Measurements from ENCODE around the gene ATG9B. TPM values are rescaled to one million over a fixed set of nuclear protein-coding genes. Genes with fewer than 3 reads are reported as not detected.

Gene ATG9B
- total RNA-seq, 2 experiments from 2014 or later: 3.5 to 4.6 TPM

DNA sequence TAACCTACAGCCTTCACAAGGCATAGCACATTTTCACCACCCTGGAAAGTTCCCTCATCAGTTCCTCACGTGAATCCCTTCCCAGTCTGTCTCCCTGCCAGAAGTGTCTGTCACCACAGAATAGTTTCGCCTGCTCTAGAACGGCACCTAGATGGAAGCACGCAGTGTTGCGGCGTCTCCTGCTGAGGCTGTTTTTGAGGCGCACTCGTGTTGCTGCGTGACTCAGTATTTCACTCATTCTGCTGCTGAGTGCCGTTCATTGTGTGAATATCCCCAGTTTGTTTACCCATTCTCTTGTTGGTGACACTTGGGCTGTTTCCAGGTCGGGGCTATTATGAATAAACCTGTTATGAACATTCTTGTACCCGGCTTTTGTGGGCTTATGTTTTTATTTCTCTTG, 20.7 kb downstream of the ATG9B start:
- no peak for DNase-seq
- no peak overlapping the region for H3K27ac Mint-ChIP-seq
- intact Hi-C loops (cut with micrococcal nuclease): no loop called here
- CTCF ChIA-PET: interaction anchor here (1.3 kb wide), 1 partner anchor 18 kb away, joined by 8 read pairs; no protein-coding TSS in a partner anchor
- no peaks in the 10 kb centered on the region for H3K36me3 Mint-ChIP-seq
- H3K27me3 Mint-ChIP-seq: no peaks in the 10 kb centered on the region
- H3K4me1 Mint-ChIP-seq (ENCODE audit: low read depth): peaks cover 18% of the 10 kb centered on the region
- POLR2A ChIA-PET: no interaction called here
- no peak overlapping the region for H3K4me3 Mint-ChIP-seq
- H3K9me3 Mint-ChIP-seq: no peaks in the 10 kb centered on the region

DNA sequence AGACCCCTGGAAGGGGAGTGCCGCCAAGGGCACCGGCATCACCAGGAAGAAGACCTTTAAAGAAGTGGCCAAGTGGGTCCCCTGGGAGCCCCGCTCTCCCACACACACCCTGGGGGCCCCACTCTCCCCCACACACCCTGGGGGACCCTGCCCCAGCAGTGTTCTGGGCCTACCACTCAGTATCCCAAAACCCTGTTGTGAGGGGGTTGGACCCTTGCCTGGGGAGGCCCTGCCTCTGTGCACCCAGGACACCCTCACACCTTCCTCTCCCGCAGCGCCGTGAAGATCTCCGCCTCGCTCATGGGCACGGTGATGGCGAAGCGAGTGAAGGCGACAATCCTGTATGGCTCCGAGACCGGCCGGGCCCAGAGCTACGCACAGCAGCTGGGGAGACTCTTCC, 22.7 kb downstream of the ATG9B start:
- no peaks in the 10 kb centered on the region for H3K36me3 Mint-ChIP-seq
- H3K9me3 Mint-ChIP-seq: no peaks in the 10 kb centered on the region
- no peak overlapping the region for H3K4me3 Mint-ChIP-seq
- no peak overlapping the region for H3K27ac Mint-ChIP-seq
- CTCF ChIA-PET: interaction anchor here (0.8 kb wide), 1 partner anchor 15 kb away, joined by 3 read pairs; no protein-coding TSS in a partner anchor
- POLR2A ChIA-PET: no interaction called here
- peaks cover 20% of the 10 kb centered on the region for H3K4me1 Mint-ChIP-seq (ENCODE audit: low read depth)
- H3K27me3 Mint-ChIP-seq: no peaks in the 10 kb centered on the region
- intact Hi-C loops (cut with micrococcal nuclease): no loop called here
- no peak for DNase-seq

DNA sequence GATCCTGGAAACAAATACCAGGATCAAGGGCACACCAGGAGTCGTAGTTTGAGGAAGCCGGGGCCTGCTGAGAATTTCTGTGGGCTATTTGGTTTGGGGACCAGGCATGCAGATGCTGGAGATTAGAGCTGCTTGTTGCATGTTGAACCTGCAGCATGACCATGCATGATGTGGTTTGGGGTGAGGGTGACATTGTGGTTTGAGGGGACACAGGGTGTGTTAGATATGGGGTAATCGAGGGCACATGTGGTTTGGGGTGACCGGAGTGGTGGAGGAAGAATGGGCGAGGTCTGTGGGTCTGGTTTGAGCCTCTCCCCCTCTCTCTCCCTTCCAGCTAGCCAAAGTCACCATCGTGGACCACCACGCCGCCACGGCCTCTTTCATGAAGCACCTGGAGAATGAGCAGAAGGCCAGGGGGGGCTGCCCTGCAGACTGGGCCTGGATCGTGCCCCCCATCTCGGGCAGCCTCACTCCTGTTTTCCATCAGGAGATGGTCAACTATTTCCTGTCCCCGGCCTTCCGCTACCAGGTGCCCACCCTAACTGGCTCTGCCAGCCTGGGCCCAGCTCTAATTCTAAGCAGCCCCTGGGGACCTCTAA, 23.3 kb downstream of the ATG9B start:
- intact Hi-C loops (cut with micrococcal nuclease): no loop called here
- Mint-ChIP-seq H3K27ac (no peak overlapping the region), H3K27me3 (no peaks in the 10 kb centered on the region), H3K9me3 (no peaks in the 10 kb centered on the region), H3K36me3 (no peaks in the 10 kb centered on the region), H3K4me3 (no peak overlapping the region), H3K4me1 (ENCODE audit: low read depth) (peaks cover 23% of the 10 kb centered on the region)
- POLR2A ChIA-PET: no interaction called here
- no peak for DNase-seq
- CTCF ChIA-PET: interaction anchor here (0.8 kb wide), 1 partner anchor 15 kb away, joined by 3 read pairs; no protein-coding TSS in a partner anchor

DNA sequence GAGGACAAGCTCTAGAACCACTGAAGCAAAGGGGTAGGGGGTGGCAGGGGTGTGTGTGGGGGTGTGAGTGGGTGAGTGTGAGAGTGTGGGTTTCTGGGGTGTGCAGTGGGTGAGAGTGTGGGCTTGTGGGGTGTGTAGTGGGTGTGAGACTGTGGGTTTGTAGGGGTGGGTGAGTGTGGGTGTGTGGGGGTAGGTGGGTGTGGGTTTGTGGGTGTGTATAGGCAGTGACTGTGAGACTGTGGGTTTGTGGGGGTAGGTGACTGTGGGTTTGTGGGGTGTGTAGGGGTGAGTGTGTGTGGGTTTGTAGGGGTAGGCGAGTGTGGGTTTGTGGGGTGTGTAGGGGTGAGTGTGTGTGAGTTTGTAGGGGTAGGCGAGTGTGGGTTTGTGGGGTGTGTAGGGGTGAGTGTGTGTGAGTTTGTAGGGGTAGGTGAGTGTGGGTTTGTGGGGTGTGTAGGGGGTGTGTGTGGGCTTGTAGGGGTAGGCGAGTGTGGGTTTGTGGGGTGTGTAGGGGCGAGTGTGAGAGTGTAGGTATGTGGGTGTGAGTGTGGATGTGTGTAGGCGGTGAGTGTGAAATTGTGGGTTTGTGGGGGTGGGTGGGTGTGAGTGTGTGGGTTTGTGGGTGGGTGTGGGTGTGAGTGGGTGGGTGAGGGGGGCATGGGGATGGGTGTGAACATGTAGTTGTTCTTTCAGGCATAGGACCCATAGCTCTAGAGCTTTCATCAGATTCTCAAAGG, 24.6 kb downstream of the ATG9B start:
- DNase-seq: no peak
- CTCF ChIA-PET: no interaction called here
- Mint-ChIP-seq H3K9me3 (no peaks in the 10 kb centered on the region), H3K4me3 (no peak overlapping the region), H3K27me3 (no peaks in the 10 kb centered on the region), H3K36me3 (no peaks in the 10 kb centered on the region), H3K4me1 (ENCODE audit: low read depth) (peaks cover 29% of the 10 kb centered on the region), H3K27ac (no peak overlapping the region)
- intact Hi-C loops (cut with micrococcal nuclease): no loop called here
- POLR2A ChIA-PET: no interaction called here

DNA sequence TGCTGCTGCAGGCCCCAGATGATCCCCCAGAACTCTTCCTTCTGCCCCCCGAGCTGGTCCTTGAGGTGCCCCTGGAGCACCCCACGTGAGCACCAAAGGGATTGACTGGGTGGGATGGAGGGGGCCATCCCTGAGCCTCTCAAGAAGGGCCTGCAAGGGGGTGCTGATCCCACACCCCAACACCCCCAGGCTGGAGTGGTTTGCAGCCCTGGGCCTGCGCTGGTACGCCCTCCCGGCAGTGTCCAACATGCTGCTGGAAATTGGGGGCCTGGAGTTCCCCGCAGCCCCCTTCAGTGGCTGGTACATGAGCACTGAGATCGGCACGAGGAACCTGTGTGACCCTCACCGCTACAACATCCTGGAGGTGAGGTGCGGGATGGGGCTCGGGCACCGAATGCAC, 25.3 kb downstream of the ATG9B start:
- Mint-ChIP-seq H3K27ac (no peak overlapping the region), H3K4me1 (ENCODE audit: low read depth) (peaks cover 33% of the 10 kb centered on the region), H3K9me3 (no peaks in the 10 kb centered on the region), H3K4me3 (no peak overlapping the region), H3K36me3 (no peaks in the 10 kb centered on the region), H3K27me3 (no peaks in the 10 kb centered on the region)
- intact Hi-C loops (cut with micrococcal nuclease): no loop called here
- ChIA-PET CTCF (interaction anchor here (0.9 kb wide), 1 partner anchor 13 kb away, joined by 3 read pairs; no protein-coding TSS in a partner anchor), POLR2A (no interaction called here)
- DNase-seq: no peak

DNA sequence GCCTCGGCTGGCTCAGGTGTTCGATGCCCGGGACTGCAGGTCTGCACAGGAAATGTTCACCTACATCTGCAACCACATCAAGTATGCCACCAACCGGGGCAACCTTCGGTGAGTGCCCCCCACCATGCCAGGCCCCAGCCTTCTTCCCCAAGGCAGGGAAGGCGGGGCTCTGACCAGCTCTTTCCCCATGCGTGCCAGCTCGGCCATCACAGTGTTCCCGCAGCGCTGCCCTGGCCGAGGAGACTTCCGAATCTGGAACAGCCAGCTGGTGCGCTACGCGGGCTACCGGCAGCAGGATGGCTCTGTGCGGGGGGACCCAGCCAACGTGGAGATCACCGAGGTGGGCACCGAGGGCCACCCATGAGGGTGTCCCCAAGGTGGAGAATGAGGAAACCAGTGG, 26.0 kb downstream of the ATG9B start:
- Mint-ChIP-seq H3K27me3 (no peaks in the 10 kb centered on the region), H3K4me1 (ENCODE audit: low read depth) (peaks cover 35% of the 10 kb centered on the region), H3K36me3 (no peaks in the 10 kb centered on the region), H3K9me3 (no peaks in the 10 kb centered on the region), H3K27ac (no peak overlapping the region), H3K4me3 (no peak overlapping the region)
- POLR2A ChIA-PET: no interaction called here
- intact Hi-C loops (cut with micrococcal nuclease): no loop called here
- CTCF ChIA-PET: interaction anchor here (0.9 to 1.0 kb wide), 2 partner anchors 12 to 36 kb away, joined by 3 read pairs; no protein-coding TSS in a partner anchor
- DNase-seq: no peak

DNA sequence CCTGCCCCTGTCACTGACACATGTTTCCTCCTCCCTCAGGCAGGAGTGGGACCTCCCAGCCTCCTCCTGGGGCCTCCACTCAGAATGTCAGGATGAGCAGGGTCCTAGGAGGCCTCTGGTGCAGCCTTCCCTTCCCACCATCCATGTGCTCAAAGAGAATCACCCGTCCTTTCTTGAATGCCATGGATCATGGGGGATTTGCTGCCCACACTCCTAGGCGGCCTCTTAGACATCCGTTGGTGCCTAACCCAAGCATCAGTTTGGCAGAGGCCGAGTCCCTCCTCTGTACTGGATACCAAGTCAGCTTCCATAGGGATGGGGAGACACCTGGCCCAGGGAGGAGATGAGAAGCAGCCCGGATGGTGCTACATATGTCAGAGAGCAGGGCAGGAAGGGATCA, 26.5 kb downstream of the ATG9B start:
- ChIA-PET CTCF (interaction anchor here (0.9 to 1.0 kb wide), 2 partner anchors 12 to 35 kb away, joined by 3 read pairs; no protein-coding TSS in a partner anchor), POLR2A (interaction anchor here (1.8 kb wide), 1 partner anchor 11 kb away, joined by 5 read pairs; no protein-coding TSS in a partner anchor)
- no peak for DNase-seq
- Mint-ChIP-seq H3K4me3 (no peak overlapping the region), H3K27ac (no peak overlapping the region), H3K36me3 (no peaks in the 10 kb centered on the region), H3K4me1 (ENCODE audit: low read depth) (peaks cover 35% of the 10 kb centered on the region), H3K27me3 (no peaks in the 10 kb centered on the region), H3K9me3 (no peaks in the 10 kb centered on the region)
- intact Hi-C loops (cut with micrococcal nuclease): no loop called here

DNA sequence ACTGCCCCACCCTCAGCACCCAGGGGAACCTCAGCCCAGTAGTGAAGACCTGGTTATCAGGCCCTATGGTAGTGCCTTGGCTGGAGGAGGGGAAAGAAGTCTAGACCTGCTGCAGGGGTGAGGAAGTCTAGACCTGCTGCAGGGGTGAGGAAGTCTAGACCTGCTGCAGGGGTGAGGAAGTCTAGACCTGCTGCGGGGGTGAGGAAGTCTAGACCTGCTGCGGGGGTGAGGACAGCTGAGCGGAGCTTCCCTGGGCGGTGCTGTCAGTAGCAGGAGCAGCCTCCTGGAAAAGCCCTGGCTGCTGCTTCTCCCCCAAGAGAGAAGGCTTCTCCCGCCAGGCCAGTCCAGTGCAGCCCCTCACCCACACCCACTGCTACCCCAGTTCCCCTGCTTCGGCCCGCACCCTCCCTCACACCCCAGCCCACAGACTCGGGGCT, 27.2 kb downstream of the ATG9B start:
- Mint-ChIP-seq H3K4me3 (no peak overlapping the region), H3K9me3 (no peaks in the 10 kb centered on the region), H3K36me3 (no peaks in the 10 kb centered on the region), H3K27ac (no peak overlapping the region), H3K4me1 (ENCODE audit: low read depth) (peaks cover 35% of the 10 kb centered on the region), H3K27me3 (no peaks in the 10 kb centered on the region)
- DNase-seq: no peak
- POLR2A ChIA-PET: interaction anchor here (1.8 kb wide), 1 partner anchor 11 kb away, joined by 5 read pairs; no protein-coding TSS in a partner anchor
- CTCF ChIA-PET: interaction anchor here (1.1 to 1.6 kb wide), 2 partner anchors 12 to 99 kb away, joined by 3 to 5 read pairs; no protein-coding TSS in a partner anchor
- intact Hi-C loops (cut with micrococcal nuclease): no loop called here

DNA sequence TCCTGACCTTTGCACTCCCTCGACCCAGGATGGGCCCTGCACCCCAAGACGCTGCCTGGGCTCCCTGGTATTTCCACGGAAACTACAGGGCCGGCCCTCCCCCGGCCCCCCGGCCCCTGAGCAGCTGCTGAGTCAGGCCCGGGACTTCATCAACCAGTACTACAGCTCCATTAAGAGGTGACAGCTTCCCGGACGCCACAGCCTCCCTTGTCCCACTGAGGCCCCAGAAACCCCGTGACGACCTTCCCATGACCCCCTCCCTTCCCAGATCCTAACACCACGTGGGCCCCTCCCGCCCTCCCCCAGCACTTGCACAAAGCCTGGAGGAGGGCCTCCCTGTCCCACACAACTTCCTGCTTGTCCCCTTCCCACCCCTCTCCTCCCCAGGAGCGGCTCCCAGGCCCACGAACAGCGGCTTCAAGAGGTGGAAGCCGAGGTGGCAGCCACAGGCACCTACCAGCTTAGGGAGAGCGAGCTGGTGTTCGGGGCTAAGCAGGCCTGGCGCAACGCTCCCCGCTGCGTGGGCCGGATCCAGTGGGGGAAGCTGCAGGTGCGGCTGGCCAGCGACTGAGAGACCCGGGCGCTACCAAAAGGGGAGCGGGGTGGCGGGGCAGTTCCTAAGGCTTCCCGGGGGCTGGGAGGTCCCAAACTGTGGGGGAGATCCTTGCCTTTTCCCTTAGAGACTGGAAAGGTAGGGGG, 27.8 kb downstream of the ATG9B start:
- Mint-ChIP-seq H3K4me1 (ENCODE audit: low read depth) (peaks cover 35% of the 10 kb centered on the region), H3K9me3 (peaks cover under 1% of the 10 kb centered on the region), H3K27ac (no peak overlapping the region), H3K36me3 (no peaks in the 10 kb centered on the region), H3K4me3 (no peak overlapping the region), H3K27me3 (no peaks in the 10 kb centered on the region)
- ChIA-PET POLR2A (interaction anchor here (1.8 kb wide), 1 partner anchor 12 kb away, joined by 5 read pairs; no protein-coding TSS in a partner anchor), CTCF (interaction anchor here (0.7 to 1.6 kb wide), 3 partner anchors 11 to 98 kb away, joined by 3 to 5 read pairs (median 3); no protein-coding TSS in a partner anchor)
- DNase-seq: no peak
- intact Hi-C loops (cut with micrococcal nuclease): no loop called here

DNA sequence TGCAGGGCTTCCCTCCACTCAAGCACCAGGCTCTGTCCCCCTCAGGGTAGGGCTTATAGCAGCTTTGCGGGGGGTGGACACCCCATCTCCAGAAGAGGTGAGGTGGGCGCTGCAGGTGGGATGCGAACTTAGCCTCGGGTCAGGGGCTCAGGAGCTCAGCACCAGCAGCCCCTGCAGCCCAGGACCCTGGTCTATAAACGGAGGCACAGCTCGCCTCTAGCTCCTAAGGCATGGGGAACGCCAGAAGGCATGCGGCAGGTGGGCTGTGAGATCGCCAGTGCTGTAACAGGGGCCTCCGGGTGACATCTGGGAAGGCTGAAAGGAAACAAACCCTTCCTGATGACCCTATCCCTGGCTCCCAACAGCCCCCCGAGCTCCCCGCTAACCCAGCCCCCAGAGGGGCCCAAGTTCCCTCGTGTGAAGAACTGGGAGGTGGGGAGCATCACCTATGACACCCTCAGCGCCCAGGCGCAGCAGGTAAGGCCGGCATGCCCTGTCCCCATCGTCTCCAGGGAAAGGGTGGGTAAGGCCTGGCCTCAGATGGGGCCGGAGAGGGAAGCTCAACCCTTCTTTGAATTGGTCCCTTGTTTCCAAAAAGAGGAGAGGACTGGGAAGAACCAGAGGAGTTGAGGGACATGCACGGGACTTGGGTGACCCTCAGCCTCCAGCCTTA, 29.3 kb downstream of the ATG9B start:
- POLR2A ChIA-PET: interaction anchor here (1.2 kb wide), 1 partner anchor 17 kb away, joined by 8 read pairs; no protein-coding TSS in a partner anchor
- Mint-ChIP-seq H3K4me1 (ENCODE audit: low read depth) (peaks cover 35% of the 10 kb centered on the region), H3K9me3 (peaks cover 16% of the 10 kb centered on the region), H3K36me3 (peaks cover 3% of the 10 kb centered on the region), H3K27ac (peak overlapping the region; percentile 38), H3K27me3 (no peaks in the 10 kb centered on the region), H3K4me3 (peak overlapping the region; percentile 35)
- intact Hi-C loops (cut with micrococcal nuclease): loop anchor here (2.0 kb wide), 1 partner anchor 14 kb away; no protein-coding TSS in a partner anchor
- no peak for DNase-seq
- CTCF ChIA-PET: interaction anchor here (0.7 to 7.4 kb wide), 10 partner anchors 10 to 129 kb away, joined by 3 to 53 read pairs (median 3); partner anchors contain the start of gene ABCB8

DNA sequence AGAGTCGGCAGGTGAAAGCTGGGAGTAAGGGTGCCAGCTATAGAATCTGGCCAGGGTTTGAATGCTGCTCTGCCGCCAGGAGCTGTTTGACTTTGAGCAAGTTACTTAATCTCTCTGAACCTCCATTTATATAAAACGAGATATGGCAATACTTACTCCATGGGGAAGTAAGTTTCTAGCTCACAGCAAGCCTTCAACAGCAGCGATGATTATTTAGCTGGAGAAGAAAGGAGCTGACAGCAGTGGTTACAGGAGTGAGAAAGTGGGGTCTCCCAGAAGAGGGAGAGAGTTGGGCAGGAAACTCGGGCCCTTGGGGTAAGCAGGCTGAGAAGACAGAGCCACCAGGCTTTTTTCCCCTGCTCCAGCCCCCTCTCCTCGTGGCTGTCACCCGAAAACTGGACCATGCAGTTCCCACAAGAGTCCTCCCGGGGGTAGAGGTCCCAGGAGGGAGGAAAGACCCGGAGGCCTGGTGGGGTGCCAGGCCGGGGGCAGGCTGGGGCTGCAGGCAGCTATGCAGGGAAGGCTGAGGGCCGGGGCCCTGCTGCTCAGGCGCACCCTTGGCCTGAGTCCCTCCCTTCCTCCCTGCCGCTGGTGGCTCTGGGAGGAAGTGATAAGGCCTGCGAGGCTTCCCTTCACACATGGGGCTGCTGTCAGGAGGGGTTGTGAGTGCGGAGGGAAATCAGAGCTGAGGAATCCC, 30.0 kb downstream of the ATG9B start:
- Mint-ChIP-seq H3K4me1 (ENCODE audit: low read depth) (peaks cover 35% of the 10 kb centered on the region), H3K4me3 (peak overlapping the region; percentile 35), H3K27ac (peak overlapping the region; percentile 38), H3K27me3 (no peaks in the 10 kb centered on the region), H3K36me3 (peaks cover 3% of the 10 kb centered on the region), H3K9me3 (peaks cover 22% of the 10 kb centered on the region)
- no peak for DNase-seq
- intact Hi-C loops (cut with micrococcal nuclease): loop anchor here (2.0 kb wide), 1 partner anchor 15 kb away; no protein-coding TSS in a partner anchor
- ChIA-PET CTCF (interaction anchor here (0.5 to 7.4 kb wide), 15 partner anchors 9 to 603 kb away, joined by 3 to 53 read pairs (median 3); partner anchors contain the start of gene ABCB8), POLR2A (interaction anchor here (1.2 kb wide), 1 partner anchor 18 kb away, joined by 8 read pairs; no protein-coding TSS in a partner anchor)

Measured in activated CD4-positive, alpha-beta memory T cell treated with anti-CD3 and anti-CD28 coated beads for 36 hours (primary cell).